Breast epithelium (tissue), 3 donors: ENCODE measurements around the gene ARHGAP30.

ENCODE experiments used
- CTCF ChIP-seq, 3 donors: fragments of 450-650 bp; IDR thresholded peaks; one replicate each; pipeline ENCODE4 v1.5.1; 2016 to 2017; ENCODE audit warnings: antibody characterized with exemption in 3 of 3, mild to moderate bottlenecking in 3 of 3, moderate library complexity in 3 of 3
- POLR2A ChIP-seq: fragments of 450-650 bp; IDR thresholded peaks from one replicate; pipeline ENCODE4 v1.6.1; 2016; ENCODE audit warnings: antibody characterized with exemption, mild to moderate bottlenecking, moderate library complexity
- POLR2AphosphoS5 ChIP-seq, 3 donors: sonication (generic); formaldehyde crosslinking; IDR thresholded peaks; one replicate each; pipeline ENCODE4 v1.6.1; 2017; ENCODE audit warnings: antibody characterized with exemption in 3 of 3

DNA sequence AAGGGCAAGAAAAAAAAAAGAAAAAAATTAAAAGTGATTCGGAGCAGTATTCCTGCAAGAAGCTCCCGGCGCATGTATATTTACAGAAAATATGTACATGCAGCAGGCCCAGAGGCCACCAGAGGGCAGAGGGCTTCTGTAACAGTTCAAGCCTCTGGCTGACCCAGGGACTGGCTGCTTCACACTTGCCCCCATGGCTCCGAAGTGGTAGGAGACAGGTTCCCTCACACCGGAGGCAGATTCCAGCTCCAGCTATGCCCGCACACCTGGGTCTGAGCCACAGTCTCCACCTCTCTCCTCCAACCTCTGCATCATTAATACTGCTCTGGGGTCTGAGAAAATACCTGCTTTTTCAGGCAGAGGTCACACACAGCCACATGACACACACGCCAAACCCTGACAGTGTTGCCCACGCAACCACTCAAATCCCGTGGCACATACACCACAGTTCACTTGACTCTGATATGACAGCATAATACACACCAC is 2.2 kb upstream of the ARHGAP30 start:
- TF ChIP-seq CTCF (IDR thresholded peaks at IDR 0.05) = peak; percentile 51 to 67 (median 59)
- no peak for TF ChIP-seq POLR2A
- TF ChIP-seq POLR2AphosphoS5 (IDR thresholded peaks at IDR 0.05) = no peak
